ENCODE data around the gene EFNB2.

DNA sequence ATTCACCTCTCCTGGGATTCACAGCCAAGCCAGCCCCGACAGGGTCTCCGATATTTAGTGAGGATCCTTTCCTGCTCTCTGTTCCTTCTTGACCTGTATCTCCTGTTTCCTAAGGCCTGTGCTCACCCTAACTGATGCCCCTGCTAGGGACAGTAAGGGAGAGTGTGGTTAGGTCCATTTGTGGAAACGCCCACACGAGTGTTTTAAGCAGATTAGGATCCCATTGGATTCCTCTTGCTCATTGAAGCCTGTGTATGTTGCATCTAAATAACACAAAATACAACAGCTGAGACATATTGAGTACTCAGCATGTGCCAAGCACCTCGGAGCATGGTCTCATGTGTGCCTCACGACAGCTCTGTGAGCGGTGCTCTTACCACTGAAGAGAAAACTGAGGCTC, 64.9 kb downstream of the EFNB2 start:
- TF ChIP-seq, protein P1, sequence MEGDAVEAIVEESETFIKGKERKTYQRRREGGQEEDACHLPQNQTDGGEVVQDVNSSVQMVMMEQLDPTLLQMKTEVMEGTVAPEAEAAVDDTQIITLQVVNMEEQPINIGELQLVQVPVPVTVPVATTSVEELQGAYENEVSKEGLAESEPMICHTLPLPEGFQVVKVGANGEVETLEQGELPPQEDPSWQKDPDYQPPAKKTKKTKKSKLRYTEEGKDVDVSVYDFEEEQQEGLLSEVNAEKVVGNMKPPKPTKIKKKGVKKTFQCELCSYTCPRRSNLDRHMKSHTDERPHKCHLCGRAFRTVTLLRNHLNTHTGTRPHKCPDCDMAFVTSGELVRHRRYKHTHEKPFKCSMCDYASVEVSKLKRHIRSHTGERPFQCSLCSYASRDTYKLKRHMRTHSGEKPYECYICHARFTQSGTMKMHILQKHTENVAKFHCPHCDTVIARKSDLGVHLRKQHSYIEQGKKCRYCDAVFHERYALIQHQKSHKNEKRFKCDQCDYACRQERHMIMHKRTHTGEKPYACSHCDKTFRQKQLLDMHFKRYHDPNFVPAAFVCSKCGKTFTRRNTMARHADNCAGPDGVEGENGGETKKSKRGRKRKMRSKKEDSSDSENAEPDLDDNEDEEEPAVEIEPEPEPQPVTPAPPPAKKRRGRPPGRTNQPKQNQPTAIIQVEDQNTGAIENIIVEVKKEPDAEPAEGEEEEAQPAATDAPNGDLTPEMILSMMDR (IDR thresholded peaks at IDR 0.05): no peak
- TF ChIP-seq POLR2A (IDR thresholded peaks at IDR 0.05) (no peak), EP300 (IDR thresholded peaks at IDR 0.05) (no peak), POLR2AphosphoS5 (IDR thresholded peaks at IDR 0.05) (no peak)
